Measurements from ENCODE around the gene PSMB7. TPM values are rescaled to one million over a fixed set of nuclear protein-coding genes. Genes with fewer than 3 reads are reported as not detected.
A peak's percentile ranks its signal among the peaks of the same experiment; 100 is the strongest.

PSMB7 gene
- total RNA-seq, 1 experiment from 2014 or later, result 216 TPM

DNA sequence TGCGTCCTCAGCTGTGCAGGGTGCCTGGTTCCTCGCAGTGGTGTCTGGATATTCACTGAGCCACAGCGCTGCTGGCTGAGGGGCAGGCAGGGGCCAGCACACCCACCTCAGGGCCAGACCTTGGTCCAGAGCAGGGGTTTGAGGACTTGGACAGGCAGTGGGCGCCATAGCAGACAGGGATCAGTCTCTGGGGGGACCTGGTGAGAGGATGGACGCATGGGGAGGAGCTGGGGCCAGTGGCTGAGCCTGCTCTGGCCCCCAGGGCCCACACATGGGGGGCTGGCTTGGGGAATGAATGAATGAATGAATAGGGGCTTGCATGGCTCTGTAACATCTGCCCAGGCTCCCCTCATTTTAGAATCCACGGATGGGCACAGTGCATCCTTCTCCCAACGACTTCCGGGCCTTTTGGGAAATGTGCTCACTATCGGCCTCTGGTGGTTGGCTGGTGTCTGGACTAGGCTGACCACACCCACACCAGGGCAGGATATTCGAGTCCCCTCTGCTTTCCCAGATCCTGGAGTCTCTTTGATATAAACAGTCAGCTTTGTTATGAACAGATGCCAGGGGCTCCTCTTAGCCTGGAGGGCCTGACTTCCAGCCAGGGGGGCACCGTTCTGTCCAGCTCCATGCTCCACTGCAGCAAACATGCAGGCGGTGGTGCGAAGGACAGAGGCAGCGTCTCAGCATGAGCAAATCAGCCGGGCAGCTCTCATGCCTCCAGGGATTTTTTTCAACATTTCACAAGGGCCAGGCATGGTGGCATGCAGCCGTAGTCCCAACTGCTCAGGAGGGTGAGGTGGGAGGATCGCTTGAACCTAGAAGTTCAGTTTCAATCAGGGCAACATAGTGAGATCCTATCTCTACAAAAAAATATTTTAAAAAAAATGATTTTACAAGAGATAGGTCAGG is 94.9 kb downstream of the PSMB7 start:
- no peak overlapping the region for H3K4me3 Mint-ChIP-seq (ENCODE audit: unreplicated experiment)
- CTCF ChIA-PET, result interaction anchor here (0.9 kb wide), 1 partner anchor 194 kb away, joined by 4 read pairs; no protein-coding TSS in a partner anchor
- no peaks in the 10 kb centered on the region for H3K27me3 Mint-ChIP-seq (ENCODE audit: insufficient read depth, unreplicated experiment)
- intact Hi-C loops (cut with micrococcal nuclease; ENCODE audit: unreplicated experiment), result loop anchor here (1.0 kb wide), 1 partner anchor 194 kb away; no protein-coding TSS in a partner anchor
- H3K27me3 ChIP-seq (replicated peaks; ENCODE audit: control insufficient read depth, insufficient read depth, low read length), result no peaks in the 10 kb centered on the region
- peak; percentile 76 to 80 for DNase-seq
- TF ChIP-seq, protein P1, sequence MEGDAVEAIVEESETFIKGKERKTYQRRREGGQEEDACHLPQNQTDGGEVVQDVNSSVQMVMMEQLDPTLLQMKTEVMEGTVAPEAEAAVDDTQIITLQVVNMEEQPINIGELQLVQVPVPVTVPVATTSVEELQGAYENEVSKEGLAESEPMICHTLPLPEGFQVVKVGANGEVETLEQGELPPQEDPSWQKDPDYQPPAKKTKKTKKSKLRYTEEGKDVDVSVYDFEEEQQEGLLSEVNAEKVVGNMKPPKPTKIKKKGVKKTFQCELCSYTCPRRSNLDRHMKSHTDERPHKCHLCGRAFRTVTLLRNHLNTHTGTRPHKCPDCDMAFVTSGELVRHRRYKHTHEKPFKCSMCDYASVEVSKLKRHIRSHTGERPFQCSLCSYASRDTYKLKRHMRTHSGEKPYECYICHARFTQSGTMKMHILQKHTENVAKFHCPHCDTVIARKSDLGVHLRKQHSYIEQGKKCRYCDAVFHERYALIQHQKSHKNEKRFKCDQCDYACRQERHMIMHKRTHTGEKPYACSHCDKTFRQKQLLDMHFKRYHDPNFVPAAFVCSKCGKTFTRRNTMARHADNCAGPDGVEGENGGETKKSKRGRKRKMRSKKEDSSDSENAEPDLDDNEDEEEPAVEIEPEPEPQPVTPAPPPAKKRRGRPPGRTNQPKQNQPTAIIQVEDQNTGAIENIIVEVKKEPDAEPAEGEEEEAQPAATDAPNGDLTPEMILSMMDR (IDR thresholded peaks at IDR 0.05; ENCODE audit: insufficient read depth in 1 of 2, low read depth in 1 of 2, low read length in 1 of 2, severe bottlenecking in 1 of 2, unreplicated experiment in 1 of 2), result peak; percentile 84 to 91
- no peak overlapping the region for H3K27ac Mint-ChIP-seq (ENCODE audit: unreplicated experiment)
- H3K9me3 ChIP-seq, result no peaks in the 10 kb centered on the region
- peaks cover 4% of the 10 kb centered on the region for H3K36me3 ChIP-seq (ENCODE audit: control insufficient read depth, insufficient read depth, low read length)
- H3K9me3 Mint-ChIP-seq (ENCODE audit: unreplicated experiment), result no peaks in the 10 kb centered on the region
- no peaks in the 10 kb centered on the region for H3K4me1 ChIP-seq
- no peaks in the 10 kb centered on the region for H3K4me1 Mint-ChIP-seq (ENCODE audit: low read depth, unreplicated experiment)
- POLR2A ChIA-PET, result no interaction called here
- H3K4me3 ChIP-seq (ENCODE audit: low read depth, low read length), result no peak overlapping the region
- no TSS peak for BruUV-seq (replicated peaks)
- peaks cover 26% of the 10 kb centered on the region for H3K36me3 Mint-ChIP-seq (ENCODE audit: insufficient read depth, unreplicated experiment)

DNA sequence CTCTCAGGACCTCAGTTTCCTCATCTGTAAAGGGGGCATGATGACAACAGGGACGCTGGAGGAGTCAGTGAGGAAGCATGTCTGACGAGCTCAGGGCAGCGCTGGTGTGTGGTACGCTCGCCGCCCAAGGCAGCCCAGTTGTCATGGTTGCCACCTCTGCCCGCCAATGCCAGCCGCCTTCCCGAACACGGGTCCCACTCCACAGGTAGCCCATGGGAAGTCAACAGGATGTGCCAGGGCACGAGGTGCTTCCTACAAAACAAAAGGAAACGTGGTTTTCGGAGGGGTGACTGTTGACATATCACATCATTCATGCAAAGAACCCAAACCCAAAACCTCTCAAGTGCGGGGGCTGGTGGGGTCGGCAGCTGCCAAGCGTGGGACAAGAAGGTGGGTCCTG is 99.4 kb downstream of the PSMB7 start:
- Histone ChIP-seq H3K9me3 (no peaks in the 10 kb centered on the region), H3K36me3 (ENCODE audit: control insufficient read depth, insufficient read depth, low read length) (peaks cover 1% of the 10 kb centered on the region; the same call in 1 of the 2 replicates), H3K4me1 (peaks cover 2% of the 10 kb centered on the region), H3K27me3 (replicated peaks; ENCODE audit: control insufficient read depth, insufficient read depth, low read length) (no peaks in the 10 kb centered on the region), H3K4me3 (ENCODE audit: low read depth, low read length) (no peak overlapping the region)
- ChIA-PET CTCF (interaction anchor here (1.5 kb wide), 1 partner anchor 9 kb away, joined by 3 read pairs; no protein-coding TSS in a partner anchor), POLR2A (no interaction called here)
- Mint-ChIP-seq H3K27ac (ENCODE audit: unreplicated experiment) (no peak overlapping the region), H3K27me3 (ENCODE audit: insufficient read depth, unreplicated experiment) (no peaks in the 10 kb centered on the region), H3K4me3 (ENCODE audit: unreplicated experiment) (no peak overlapping the region), H3K36me3 (ENCODE audit: insufficient read depth, unreplicated experiment) (peaks cover 46% of the 10 kb centered on the region), H3K9me3 (ENCODE audit: unreplicated experiment) (no peaks in the 10 kb centered on the region), H3K4me1 (ENCODE audit: low read depth, unreplicated experiment) (no peaks in the 10 kb centered on the region)
- no peak for DNase-seq
- no TSS peak for BruUV-seq (replicated peaks)
- TF ChIP-seq, protein P1 (IDR thresholded peaks at IDR 0.05; ENCODE audit: insufficient read depth in 1 of 2, low read depth in 1 of 2, low read length in 1 of 2, severe bottlenecking in 1 of 2, unreplicated experiment in 1 of 2), result no peak
- intact Hi-C loops (cut with micrococcal nuclease; ENCODE audit: unreplicated experiment), result no loop called here

DNA sequence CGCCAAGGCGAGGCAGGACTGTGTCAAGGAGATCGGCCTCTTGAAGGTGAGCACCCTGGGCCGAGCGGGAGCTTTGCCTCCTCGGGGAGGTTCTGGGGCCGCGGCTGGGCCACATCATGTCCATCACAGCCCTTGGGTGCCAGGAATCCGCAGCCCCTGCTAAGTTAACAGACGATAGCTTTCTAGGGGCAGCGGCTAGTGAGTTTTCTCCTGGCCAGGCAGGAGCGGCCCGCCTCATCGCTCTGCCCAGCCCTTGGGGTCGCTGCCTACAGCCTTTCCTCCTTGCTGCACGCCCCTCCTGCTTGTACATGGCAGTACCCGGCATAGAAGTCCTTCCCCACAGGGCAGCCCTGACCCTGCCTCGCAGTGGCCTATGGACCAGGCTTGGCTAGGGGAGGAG is 101.3 kb downstream of the PSMB7 start:
- no peaks in the 10 kb centered on the region for H3K9me3 ChIP-seq
- BruUV-seq (replicated peaks), result no TSS peak
- peaks cover 60% of the 10 kb centered on the region for H3K36me3 Mint-ChIP-seq (ENCODE audit: insufficient read depth, unreplicated experiment)
- no peaks in the 10 kb centered on the region for H3K9me3 Mint-ChIP-seq (ENCODE audit: unreplicated experiment)
- TF ChIP-seq, protein P1 (IDR thresholded peaks at IDR 0.05; ENCODE audit: insufficient read depth in 1 of 2, low read depth in 1 of 2, low read length in 1 of 2, severe bottlenecking in 1 of 2, unreplicated experiment in 1 of 2), result no peak
- H3K27me3 ChIP-seq (replicated peaks; ENCODE audit: control insufficient read depth, insufficient read depth, low read length), result no peaks in the 10 kb centered on the region
- H3K27ac Mint-ChIP-seq (ENCODE audit: unreplicated experiment), result no peak overlapping the region
- H3K27me3 Mint-ChIP-seq (ENCODE audit: insufficient read depth, unreplicated experiment), result no peaks in the 10 kb centered on the region
- CTCF ChIA-PET, result no interaction called here
- intact Hi-C loops (cut with micrococcal nuclease; ENCODE audit: unreplicated experiment), result no loop called here
- H3K4me3 ChIP-seq (ENCODE audit: low read depth, low read length), result no peak overlapping the region
- H3K36me3 ChIP-seq (ENCODE audit: control insufficient read depth, insufficient read depth, low read length), result peaks cover 1% of the 10 kb centered on the region; the same call in 1 of the 2 replicates
- H3K4me1 Mint-ChIP-seq (ENCODE audit: low read depth, unreplicated experiment), result no peaks in the 10 kb centered on the region
- peaks cover 19% of the 10 kb centered on the region for H3K4me1 ChIP-seq
- DNase-seq, result no peak
- POLR2A ChIA-PET, result no interaction called here
- H3K4me3 Mint-ChIP-seq (ENCODE audit: unreplicated experiment), result no peak overlapping the region
